IMR-90 (cell line): Measurements from ENCODE around the gene CEP78. TPM values are rescaled to one million over a fixed set of nuclear protein-coding genes. Genes with fewer than 3 reads are reported as not detected.
A peak's percentile ranks its signal among the peaks of the same experiment; 100 is the strongest.

Experiments
- ATAC-seq: fragments of 200-7000 bp; cut with Tn5 transposase; 2 replicates; pipeline ENCODE4 v1.9.1; 2020; ENCODE audit warnings: low read depth, mild to moderate bottlenecking, moderate library complexity
- BruUV-seq: library from RNA; stranded (reverse); fragments of 400-500 nt; replicated peaks from 2 replicates; lab custom pipeline; 2021; lab: Mats Ljungman, UMichigan
- CTCF ChIA-PET: fragments of 300-600 bp; formaldehyde crosslinking; extraction: SDS; loops from one replicate; lab custom pipeline; 2021; ENCODE audit warnings: antibody characterized with exemption; lab: Yijun Ruan, JAX
- POLR2A ChIA-PET: fragments of 300-600 bp; sonication (Branson Sonifier 250); formaldehyde crosslinking; loops from one replicate; lab custom pipeline; 2022; ENCODE audit warnings: antibody characterized with exemption; ENCODE audit not compliant: unreplicated experiment; lab: Charles Lee
- DNase-seq: peaks from one replicate; pipeline ENCODE4 v3.0.0; 2013
- H2AFZ ChIP-seq: replicated peaks from 2 replicates; pipeline ENCODE3; 2013; ENCODE audit warnings: low read length, mild to moderate bottlenecking; ENCODE audit not compliant: poor library complexity
- H2AK5ac ChIP-seq: 2 replicates; pipeline ENCODE4 v1.6.1; 2013; ENCODE audit warnings: low read depth, low read length, inconsistent platforms
- H2AK9ac ChIP-seq: replicated peaks from 2 replicates; pipeline ENCODE3; 2013; ENCODE audit warnings: mild to moderate bottlenecking, low read depth, low read length, moderate library complexity; ENCODE audit not compliant: poor library complexity
- H2BK120ac ChIP-seq: 2 replicates; pipeline ENCODE4 v1.6.1; 2013; ENCODE audit warnings: low read depth, low read length, inconsistent platforms
- H2BK15ac ChIP-seq: 3 replicates; pipeline ENCODE4 v1.6.1; 2013; ENCODE audit warnings: low read depth, low read length, inconsistent platforms
- H2BK20ac ChIP-seq: 2 replicates; pipeline ENCODE4 v1.6.1; 2013; ENCODE audit warnings: low read depth, mild to moderate bottlenecking, inconsistent platforms, low read length, moderate library complexity
- H2BK5ac ChIP-seq: 2 replicates; pipeline ENCODE4 v1.6.1; 2013; ENCODE audit warnings: mild to moderate bottlenecking, low read depth, low read length, inconsistent platforms; ENCODE audit not compliant: poor library complexity, severe bottlenecking
- H3K14ac ChIP-seq: replicated peaks from 2 replicates; pipeline ENCODE4 v1.6.1; 2013; ENCODE audit warnings: low read depth, low read length, inconsistent platforms
- H3K18ac ChIP-seq: 2 replicates; pipeline ENCODE4 v1.6.1; 2013; ENCODE audit warnings: low read depth, low read length, control low read depth
- H3K23ac ChIP-seq: 2 replicates; pipeline ENCODE4 v1.6.1; 2013; ENCODE audit warnings: low read depth, low read length, inconsistent platforms
- H3K27ac ChIP-seq: 2 replicates; pipeline ENCODE4 v1.5.1; 2013; ENCODE audit warnings: mild to moderate bottlenecking, control low read depth, low read length; ENCODE audit not compliant: insufficient read depth
- H3K27me3 ChIP-seq: 2 replicates; pipeline ENCODE4 v1.6.1; 2013; ENCODE audit warnings: low read length; ENCODE audit not compliant: control insufficient read depth, insufficient read depth
- H3K36me3 ChIP-seq: 2 replicates; pipeline ENCODE4 v1.6.1; 2013; ENCODE audit warnings: low read length, mixed read lengths; ENCODE audit not compliant: control insufficient read depth, insufficient read depth
- H3K4ac ChIP-seq: 2 replicates; pipeline ENCODE4 v1.6.1; 2013; ENCODE audit warnings: low read depth, low read length, inconsistent platforms
- H3K4me1 ChIP-seq: 2 replicates; pipeline ENCODE4 v1.6.1; 2013; ENCODE audit warnings: low read length, mixed read lengths; ENCODE audit not compliant: control insufficient read depth, insufficient read depth
- H3K4me2 ChIP-seq: 2 replicates; pipeline ENCODE4 v1.6.1; 2013; ENCODE audit warnings: low read depth, mild to moderate bottlenecking, control low read depth, low read length, moderate library complexity
- H3K4me3 ChIP-seq: 2 replicates; pipeline ENCODE4 v1.5.1; 2013; ENCODE audit warnings: low read depth, mild to moderate bottlenecking, control low read depth, low read length, moderate library complexity; ENCODE audit not compliant: insufficient read depth
- H3K56ac ChIP-seq: 2 replicates; pipeline ENCODE4 v1.6.1; 2013; ENCODE audit warnings: low read length, inconsistent platforms; ENCODE audit not compliant: insufficient read depth; ENCODE audit errors: extremely low read depth
- H3K79me1 ChIP-seq, 2 experiments: 2 replicates each; pipeline ENCODE4 v1.6.1; 2013; ENCODE audit warnings: low read length in 2 of 2, inconsistent platforms in 1 of 2, low read depth in 1 of 2
- H3K9ac ChIP-seq: 2 replicates; pipeline ENCODE4 v1.6.1; 2013; ENCODE audit warnings: low read depth, low read length, control low read depth
- H3K9me1 ChIP-seq: 2 replicates; pipeline ENCODE4 v1.6.1; 2013; ENCODE audit warnings: low read length, inconsistent platforms; ENCODE audit not compliant: insufficient read depth
- H3K9me3 ChIP-seq: 2 replicates; pipeline ENCODE4 v1.6.1; 2013; ENCODE audit warnings: low read length; ENCODE audit not compliant: control insufficient read depth, insufficient read depth
- H4K20me1 ChIP-seq: 2 replicates; pipeline ENCODE4 v1.6.1; 2013; ENCODE audit warnings: low read length, inconsistent platforms; ENCODE audit not compliant: insufficient read depth
- H4K5ac ChIP-seq: 2 replicates; pipeline ENCODE4 v1.6.1; 2013; ENCODE audit warnings: mild to moderate bottlenecking, low read depth, low read length, control low read depth
- H4K8ac ChIP-seq, 2 experiments: 2 replicates each; pipeline ENCODE4 v1.6.1; 2013; ENCODE audit warnings: low read depth in 2 of 2, low read length in 2 of 2, control low read depth in 1 of 2, inconsistent platforms in 1 of 2
- H4K91ac ChIP-seq: 2 replicates; pipeline ENCODE4 v1.6.1; 2013; ENCODE audit warnings: low read depth, low read length, inconsistent platforms; ENCODE audit not compliant: insufficient read depth
- BHLHE40 ChIP-seq: fragments of 150-350 bp; IDR thresholded peaks from 2 replicates; pipeline ENCODE4 v1.6.1; 2016; ENCODE audit warnings: mild to moderate bottlenecking, low read depth, low read length
- CEBPB ChIP-seq: IDR thresholded peaks from 2 replicates; pipeline ENCODE4 v1.6.1; 2012; ENCODE audit warnings: low read depth, low read length, improper control_type of control experiment
- CHD1 ChIP-seq: IDR thresholded peaks from 2 replicates; pipeline ENCODE4 v1.6.1; 2012; ENCODE audit warnings: low read depth, low read length, improper control_type of control experiment
- FOS ChIP-seq: fragments of 150-350 bp; IDR thresholded peaks from 2 replicates; pipeline ENCODE4 v1.6.1; 2016; ENCODE audit warnings: low read depth, low read length
- MAFK ChIP-seq: IDR thresholded peaks from 2 replicates; pipeline ENCODE4 v1.6.1; 2012; ENCODE audit warnings: low read depth, low read length, improper control_type of control experiment
- MAZ ChIP-seq: IDR thresholded peaks from 2 replicates; pipeline ENCODE4 v1.6.1; 2012; ENCODE audit warnings: low read depth, mild to moderate bottlenecking, low read length, improper control_type of control experiment, moderate library complexity, borderline replicate concordance
- MXI1 ChIP-seq: IDR thresholded peaks from 2 replicates; pipeline ENCODE4 v1.6.1; 2012; ENCODE audit warnings: low read depth, mild to moderate bottlenecking, low read length, moderate library complexity, borderline replicate concordance
- NFE2L2 ChIP-seq: fragments of 150-350 bp; IDR thresholded peaks from 2 replicates; pipeline ENCODE4 v1.6.1; 2016; ENCODE audit warnings: low read depth, mild to moderate bottlenecking, low read length
- POLR2A ChIP-seq: IDR thresholded peaks from 2 replicates; pipeline ENCODE4 v1.6.1; 2012; ENCODE audit warnings: mild to moderate bottlenecking, low read depth, low read length
- RAD21 ChIP-seq: IDR thresholded peaks from 2 replicates; pipeline ENCODE4 v1.6.1; 2012; ENCODE audit warnings: low read length, improper control_type of control experiment
- RCOR1 ChIP-seq: IDR thresholded peaks from 2 replicates; pipeline ENCODE4 v1.6.1; 2012; ENCODE audit warnings: mild to moderate bottlenecking, low read length, improper control_type of control experiment; ENCODE audit not compliant: insufficient replicate concordance
- RFX5 ChIP-seq: IDR thresholded peaks from 2 replicates; pipeline ENCODE4 v1.8.0; 2012; ENCODE audit warnings: low read depth, mild to moderate bottlenecking, low read length, moderate library complexity
- SMC3 ChIP-seq: fragments of 150-350 bp; IDR thresholded peaks from 2 replicates; pipeline ENCODE4 v1.6.1; 2016; ENCODE audit warnings: low read depth, mild to moderate bottlenecking, antibody characterized with exemption, low read length, moderate library complexity
- WGBS, 2 experiments: methylation state at CpG; one replicate each; pipeline versions ENCODE4 v1.1.5 to v1.1.7; 2013; ENCODE audit warnings: missing lambda C conversion rate in 2 of 2; ENCODE audit not compliant: insufficient read length in 1 of 2; ENCODE audit errors: extremely low coverage in 2 of 2; 5-methylcytosine and 5-hydroxymethylcytosine counted together
- dilution Hi-C: fragments of 300-500 bp; cut with HindIII; formaldehyde crosslinking; loops from one replicate; pipeline ENCODE4 v1.14.3; 2018; ENCODE audit warnings: low sequenced_read_pairs; ENCODE audit not compliant: unreplicated experiment
- in situ Hi-C: fragments of 300-500 bp; cut with MboI; formaldehyde crosslinking; loops from 3 replicates; pipeline ENCODE4 v1.14.3; 2019; ENCODE audit warnings: low sequenced_read_pairs, inconsistent platforms, mixed read lengths
- intact Hi-C: fragments of 100-400 bp; cut with micrococcal nuclease; formaldehyde crosslinking; loops from 2 replicates; pipeline ENCODE4 v1.10.0; 2022
- polyA plus RNA-seq, 3 experiments: library from polyadenylated mRNA; depleted of rRNA; stranded (reverse); fragments of >200 nt; gene quantifications; 2 replicates each; pipeline ENCODE4 v1.2.3, GENCODE V29; 2012; ENCODE audit warnings: low replicate concordance in 1 of 3
- total RNA-seq: library from RNA; depleted of rRNA; stranded (reverse); fragments of >200 nt; gene quantifications from 2 replicates; pipeline ENCODE4 v1.2.3, GENCODE V29; 2012
- TF ChIP-seq, protein P1 (sequence below): conservative IDR thresholded peaks from 2 replicates; pipeline ENCODE4 v1.5.1; 2012; ENCODE audit warnings: mild to moderate bottlenecking, low read depth, low read length, improper control_type of control experiment
- TF ChIP-seq, protein P2 (sequence below): fragments of 150-350 bp; IDR thresholded peaks from 2 replicates; pipeline ENCODE4 v1.6.1; 2017; ENCODE audit warnings: mild to moderate bottlenecking, antibody characterized with exemption, low read length, low read depth
- TF ChIP-seq, protein P3 (sequence below): fragments of 150-350 bp; IDR thresholded peaks from 2 replicates; pipeline ENCODE4 v1.6.1; 2016; ENCODE audit warnings: low read depth, mild to moderate bottlenecking, low read length, moderate library complexity, borderline replicate concordance

The CEP78 gene
- total and polyA plus RNA-seq, 2 of the 4 experiments (the other 2 are of a cell fraction) = 9.2 to 18.3 TPM

DNA sequence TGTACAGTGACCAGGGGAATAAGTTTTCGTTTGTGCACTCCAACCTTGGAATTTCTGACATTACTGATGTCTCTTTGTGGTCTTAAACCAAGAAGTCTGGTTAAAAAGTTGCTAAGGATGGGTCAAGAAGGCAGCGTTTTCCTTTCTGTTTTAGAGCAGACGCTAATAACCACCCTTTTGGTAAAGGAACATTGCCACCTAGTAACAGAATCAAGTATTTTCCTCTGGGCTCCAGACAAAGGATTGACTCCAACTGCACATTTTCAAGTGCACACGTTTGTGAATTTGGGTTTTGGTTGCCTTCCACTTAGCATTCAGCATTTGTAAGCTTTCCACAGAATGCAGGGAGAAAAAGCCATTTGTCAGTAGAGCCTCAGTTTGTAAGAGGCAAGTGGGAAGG is 22.2 kb upstream of the CEP78 start:
- Histone ChIP-seq H3K9me1 (no peaks in the 10 kb centered on the region), H3K4me2 (peak overlapping the region; percentile 55; the same call in 1 of the 2 replicates), H3K4me3 (no peak overlapping the region), H2AFZ (no peak overlapping the region), H2BK15ac (no peak overlapping the region), H3K23ac (no peak overlapping the region), H3K18ac (no peak overlapping the region), H4K8ac (no peak overlapping the region), H2BK5ac (no peak overlapping the region), H3K56ac (no peak overlapping the region), H3K79me1 (no peaks in the 10 kb centered on the region), H4K5ac (no peak overlapping the region), H3K14ac (no peak overlapping the region), H3K36me3 (no peaks in the 10 kb centered on the region), H3K4me1 (no peaks in the 10 kb centered on the region), H3K9me3 (no peaks in the 10 kb centered on the region), H3K27ac (no peak overlapping the region), H4K20me1 (no peaks in the 10 kb centered on the region), H3K27me3 (peaks cover 3% of the 10 kb centered on the region; the same call in 1 of the 2 replicates), H4K91ac (no peak overlapping the region), H2AK5ac (no peak overlapping the region), H3K9ac (no peak overlapping the region), H3K4ac (no peak overlapping the region), H2BK120ac (no peak overlapping the region), H2BK20ac (no peak overlapping the region), H2AK9ac (no peak overlapping the region)
- CTCF ChIA-PET = no interaction called here
- no CpG with 5 or more reads among the region's 4 CpGs for WGBS, 2 experiments
- no peak for TF ChIP-seq MXI1
- no peak for TF ChIP-seq MAFK
- TF ChIP-seq, protein P1, sequence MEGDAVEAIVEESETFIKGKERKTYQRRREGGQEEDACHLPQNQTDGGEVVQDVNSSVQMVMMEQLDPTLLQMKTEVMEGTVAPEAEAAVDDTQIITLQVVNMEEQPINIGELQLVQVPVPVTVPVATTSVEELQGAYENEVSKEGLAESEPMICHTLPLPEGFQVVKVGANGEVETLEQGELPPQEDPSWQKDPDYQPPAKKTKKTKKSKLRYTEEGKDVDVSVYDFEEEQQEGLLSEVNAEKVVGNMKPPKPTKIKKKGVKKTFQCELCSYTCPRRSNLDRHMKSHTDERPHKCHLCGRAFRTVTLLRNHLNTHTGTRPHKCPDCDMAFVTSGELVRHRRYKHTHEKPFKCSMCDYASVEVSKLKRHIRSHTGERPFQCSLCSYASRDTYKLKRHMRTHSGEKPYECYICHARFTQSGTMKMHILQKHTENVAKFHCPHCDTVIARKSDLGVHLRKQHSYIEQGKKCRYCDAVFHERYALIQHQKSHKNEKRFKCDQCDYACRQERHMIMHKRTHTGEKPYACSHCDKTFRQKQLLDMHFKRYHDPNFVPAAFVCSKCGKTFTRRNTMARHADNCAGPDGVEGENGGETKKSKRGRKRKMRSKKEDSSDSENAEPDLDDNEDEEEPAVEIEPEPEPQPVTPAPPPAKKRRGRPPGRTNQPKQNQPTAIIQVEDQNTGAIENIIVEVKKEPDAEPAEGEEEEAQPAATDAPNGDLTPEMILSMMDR = no peak
- no peak for TF ChIP-seq RFX5
- TF ChIP-seq POLR2A = no peak
- TF ChIP-seq, protein P2, sequence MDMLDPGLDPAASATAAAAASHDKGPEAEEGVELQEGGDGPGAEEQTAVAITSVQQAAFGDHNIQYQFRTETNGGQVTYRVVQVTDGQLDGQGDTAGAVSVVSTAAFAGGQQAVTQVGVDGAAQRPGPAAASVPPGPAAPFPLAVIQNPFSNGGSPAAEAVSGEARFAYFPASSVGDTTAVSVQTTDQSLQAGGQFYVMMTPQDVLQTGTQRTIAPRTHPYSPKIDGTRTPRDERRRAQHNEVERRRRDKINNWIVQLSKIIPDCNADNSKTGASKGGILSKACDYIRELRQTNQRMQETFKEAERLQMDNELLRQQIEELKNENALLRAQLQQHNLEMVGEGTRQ = no peak
- TF ChIP-seq MAZ = no peak
- TF ChIP-seq NFE2L2 = no peak
- TF ChIP-seq RAD21 = no peak
- TF ChIP-seq, protein P3, sequence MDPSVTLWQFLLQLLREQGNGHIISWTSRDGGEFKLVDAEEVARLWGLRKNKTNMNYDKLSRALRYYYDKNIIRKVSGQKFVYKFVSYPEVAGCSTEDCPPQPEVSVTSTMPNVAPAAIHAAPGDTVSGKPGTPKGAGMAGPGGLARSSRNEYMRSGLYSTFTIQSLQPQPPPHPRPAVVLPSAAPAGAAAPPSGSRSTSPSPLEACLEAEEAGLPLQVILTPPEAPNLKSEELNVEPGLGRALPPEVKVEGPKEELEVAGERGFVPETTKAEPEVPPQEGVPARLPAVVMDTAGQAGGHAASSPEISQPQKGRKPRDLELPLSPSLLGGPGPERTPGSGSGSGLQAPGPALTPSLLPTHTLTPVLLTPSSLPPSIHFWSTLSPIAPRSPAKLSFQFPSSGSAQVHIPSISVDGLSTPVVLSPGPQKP = no peak
- TF ChIP-seq SMC3 = no peak
- TF ChIP-seq FOS = no peak
- TF ChIP-seq CEBPB = no peak
- TF ChIP-seq BHLHE40 = no peak
- TF ChIP-seq RCOR1 = no peak
- TF ChIP-seq CHD1 = no peak
- in situ Hi-C loops (no loop called here), dilution Hi-C loops (no loop called here), intact Hi-C loops (loop anchor here (10.0 kb wide), 1 partner anchor 149 kb away; no protein-coding TSS in a partner anchor)
- DNase-seq (no peak), ATAC-seq (peak; percentile 59; the same call in 1 of the 2 replicates)
- no TSS peak for BruUV-seq
- POLR2A ChIA-PET = no interaction called here
